A549 (cell line): ENCODE data around the gene SPTBN4. TPM values are rescaled to one million over a fixed set of nuclear protein-coding genes. Genes with fewer than 3 reads are reported as not detected.
A peak's percentile ranks its signal among the peaks of the same experiment; 100 is the strongest.

Experiments used
- ATOH8 ChIP-seq: fragments of 250-450 bp; sonication (Bioruptor Pico); IDR thresholded peaks from 2 replicates; pipeline ENCODE4 v1.5.0; 2020; ENCODE audit warnings: low read depth, mild to moderate bottlenecking, moderate library complexity
- BCL3 ChIP-seq: fragments of >200 bp; sonication (Bioruptor Twin); formaldehyde crosslinking; IDR thresholded peaks from 3 replicates; pipeline ENCODE4 v1.6.1; 2016
- CEBPB ChIP-seq, 2 experiments: fragments of >200 bp in 1 of 2; sonication (Bioruptor Twin) in 1 of 2; formaldehyde crosslinking in 1 of 2; IDR thresholded peaks; 2 replicates each; pipeline ENCODE4 v1.6.1; 2012 to 2016
- CHD2 ChIP-seq: fragments of 150-350 bp; IDR thresholded peaks from 2 replicates; pipeline ENCODE4 v1.6.1; 2014; ENCODE audit warnings: low read length; ENCODE audit not compliant: partially characterized antibody
- CHD4 ChIP-seq: fragments of 200-600 bp; sonication (generic); IDR thresholded peaks from 2 replicates; pipeline ENCODE4 v1.6.1; 2016; ENCODE audit warnings: antibody characterized with exemption, mild to moderate bottlenecking, borderline replicate concordance
- EHMT2 ChIP-seq: fragments of 200-600 bp; sonication (generic); IDR thresholded peaks from 2 replicates; pipeline ENCODE4 v1.6.1; 2016; ENCODE audit warnings: antibody characterized with exemption, low read depth, mild to moderate bottlenecking, moderate library complexity
- GATA3 ChIP-seq: IDR thresholded peaks from 2 replicates; pipeline ENCODE4 v1.6.1; 2012; ENCODE audit warnings: borderline replicate concordance
- HES2 ChIP-seq: fragments of >200 bp; sonication (Bioruptor Twin); formaldehyde crosslinking; IDR thresholded peaks from 2 replicates; pipeline ENCODE4 v1.6.1; 2016
- HEYL ChIP-seq: fragments of 250-450 bp; sonication (Bioruptor Pico); IDR thresholded peaks from 2 replicates; pipeline ENCODE4 v1.8.0; 2021; ENCODE audit warnings: mild to moderate bottlenecking, moderate library complexity
- HOXA7 ChIP-seq: fragments of 250-450 bp; sonication (Bioruptor Pico); IDR thresholded peaks from 2 replicates; pipeline ENCODE4 v1.5.0; 2020; ENCODE audit warnings: mild to moderate bottlenecking, moderate library complexity
- JUNB ChIP-seq: fragments of >200 bp; sonication (Bioruptor Twin); formaldehyde crosslinking; IDR thresholded peaks from 2 replicates; pipeline ENCODE4 v1.6.1; 2016
- KDM1A ChIP-seq: fragments of 200-600 bp; sonication (generic); IDR thresholded peaks from 2 replicates; pipeline ENCODE4 v1.6.1; 2016; ENCODE audit warnings: low read depth, mild to moderate bottlenecking
- MAZ ChIP-seq: fragments of 150-350 bp; IDR thresholded peaks from 2 replicates; pipeline ENCODE4 v1.6.1; 2014; ENCODE audit warnings: antibody characterized with exemption, low read depth, low read length, borderline replicate concordance
- NFE2L2 ChIP-seq: fragments of 150-350 bp; conservative IDR thresholded peaks from 2 replicates; pipeline ENCODE4 v1.6.1; 2014; ENCODE audit warnings: low read length
- PBX3 ChIP-seq: IDR thresholded peaks from 2 replicates; pipeline ENCODE4 v1.6.1; 2012
- POLR2A ChIP-seq: IDR thresholded peaks from 2 replicates; pipeline ENCODE4 v1.6.1; 2012; ENCODE audit warnings: mild to moderate bottlenecking, low read length
- POLR2AphosphoS2 ChIP-seq: conservative IDR thresholded peaks from 2 replicates; pipeline ENCODE4 v1.6.1; 2012; ENCODE audit warnings: low read length, improper control_type of control experiment, inconsistent platforms
- RAD21 ChIP-seq, 2 experiments: fragments of >200 bp in 1 of 2; sonication (Bioruptor Twin) in 1 of 2; formaldehyde crosslinking in 1 of 2; IDR thresholded peaks in 1 of 2; conservative IDR thresholded peaks in 1 of 2; 2 replicates in 1 of 2; 3 replicates in 1 of 2; pipeline ENCODE4 v1.6.1; 2012 to 2018; ENCODE audit warnings: inconsistent platforms in 1 of 2
- REST ChIP-seq: fragments of 200-600 bp; sonication (generic); IDR thresholded peaks from 2 replicates; pipeline ENCODE4 v1.6.1; 2016; ENCODE audit warnings: antibody characterized with exemption, mild to moderate bottlenecking, moderate library complexity
- RFX5 ChIP-seq: fragments of 450-650 bp; IDR thresholded peaks from 2 replicates; pipeline ENCODE4 v1.7.1; 2014; ENCODE audit warnings: antibody characterized with exemption, mild to moderate bottlenecking, moderate library complexity
- RNF2 ChIP-seq: fragments of 200-600 bp; sonication (generic); IDR thresholded peaks from 2 replicates; pipeline ENCODE4 v1.6.1; 2016; ENCODE audit warnings: low read depth, mild to moderate bottlenecking, antibody characterized with exemption, moderate library complexity, borderline replicate concordance
- SMC3 ChIP-seq: fragments of >200 bp; sonication (Bioruptor Twin); formaldehyde crosslinking; IDR thresholded peaks from 3 replicates; pipeline ENCODE4 v1.6.1; 2018; ENCODE audit warnings: inconsistent platforms
- SREBF2 ChIP-seq: fragments of 450-650 bp; IDR thresholded peaks from 2 replicates; pipeline ENCODE4 v1.6.1; 2014; ENCODE audit warnings: mild to moderate bottlenecking, moderate library complexity
- TP53 ChIP-seq: fragments of 250-450 bp; sonication (Bioruptor Pico); IDR thresholded peaks from 2 replicates; pipeline ENCODE4 v1.5.0; 2021; ENCODE audit warnings: mild to moderate bottlenecking, moderate library complexity
- USF2 ChIP-seq: fragments of 450-650 bp; IDR thresholded peaks from 2 replicates; pipeline ENCODE4 v1.6.1; 2014; ENCODE audit warnings: antibody characterized with exemption
- ZC3H11A ChIP-seq: fragments of 450-650 bp; IDR thresholded peaks from 2 replicates; pipeline ENCODE4 v1.6.1; 2014; ENCODE audit warnings: antibody characterized with exemption, mild to moderate bottlenecking
- ZNF302 ChIP-seq: fragments of 250-450 bp; sonication (Bioruptor Pico); IDR thresholded peaks from 2 replicates; pipeline ENCODE4 v1.9.0; 2021; ENCODE audit warnings: inconsistent platforms, mild to moderate bottlenecking, moderate library complexity
- polyA plus RNA-seq, 4 experiments: library from polyadenylated mRNA; depleted of rRNA in 3 of 4; stranded (reverse); fragments of >200 nt; fragmentation: RNase III in 1 of 4; extraction: RNeasy Plus Mini Kit Qiagen cat#74134 plus additional on column Dnase treatment in 1 of 4; gene quantifications; 2 replicates in 3 of 4; 3 replicates in 1 of 4; pipeline ENCODE4 v1.2.3, GENCODE V29; 2011 to 2017
- TF ChIP-seq, protein P1 (sequence below): fragments of 250-450 bp; sonication (Bioruptor Pico); IDR thresholded peaks from 2 replicates; pipeline ENCODE4 v1.5.0; 2021; ENCODE audit warnings: mild to moderate bottlenecking, moderate library complexity, borderline replicate concordance
- TF ChIP-seq, protein P2 (sequence below): IDR thresholded peaks from 2 replicates; pipeline ENCODE4 v1.6.1; 2012; ENCODE audit warnings: low read depth, borderline replicate concordance

SPTBN4 gene
- polyA plus RNA-seq, 2 of the 4 experiments (the other 2 are of a cell fraction), result 1.4 to 2.2 TPM

GRCh38 chr19:40420766-40421765, 45.7 kb upstream of the SPTBN4 start (continued):
- TF ChIP-seq, protein P1, sequence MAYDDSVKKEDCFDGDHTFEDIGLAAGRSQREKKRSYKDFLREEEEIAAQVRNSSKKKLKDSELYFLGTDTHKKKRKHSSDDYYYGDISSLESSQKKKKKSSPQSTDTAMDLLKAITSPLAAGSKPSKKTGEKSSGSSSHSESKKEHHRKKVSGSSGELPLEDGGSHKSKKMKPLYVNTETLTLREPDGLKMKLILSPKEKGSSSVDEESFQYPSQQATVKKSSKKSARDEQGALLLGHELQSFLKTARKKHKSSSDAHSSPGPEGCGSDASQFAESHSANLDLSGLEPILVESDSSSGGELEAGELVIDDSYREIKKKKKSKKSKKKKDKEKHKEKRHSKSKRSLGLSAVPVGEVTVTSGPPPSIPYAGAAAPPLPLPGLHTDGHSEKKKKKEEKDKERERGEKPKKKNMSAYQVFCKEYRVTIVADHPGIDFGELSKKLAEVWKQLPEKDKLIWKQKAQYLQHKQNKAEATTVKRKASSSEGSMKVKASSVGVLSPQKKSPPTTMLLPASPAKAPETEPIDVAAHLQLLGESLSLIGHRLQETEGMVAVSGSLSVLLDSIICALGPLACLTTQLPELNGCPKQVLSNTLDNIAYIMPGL (CRISPR knock-in tag), result peak; percentile 98
- TF ChIP-seq HEYL (CRISPR knock-in tag), result no peak
- peak; percentile 59 for TF ChIP-seq USF2
- TF ChIP-seq GATA3, result peak; percentile 55; the same call in 1 of the 2 replicates
- TF ChIP-seq RFX5, result peak; percentile 42; the same call in 1 of the 2 replicates
- TF ChIP-seq RNF2, result no peak
- TF ChIP-seq CHD2, result peak; percentile 37
- TF ChIP-seq BCL3, result peak; percentile 76; the same call in 2 of the 3 replicates
- peak; percentile 67 to 85 for TF ChIP-seq RAD21 (conservative IDR thresholded peaks at IDR 0.05 in 1 of 2, IDR thresholded peaks at IDR 0.05 in 1 of 2)
- peak; percentile 81 for TF ChIP-seq TP53 (CRISPR knock-in tag)
- peak; percentile 95; the same call in 1 of the 2 replicates for TF ChIP-seq HOXA7 (CRISPR knock-in tag)
- peak; percentile 66 for TF ChIP-seq POLR2A
- no peak for TF ChIP-seq CHD4
- no peak for TF ChIP-seq ZNF302
- no peak for TF ChIP-seq JUNB
- TF ChIP-seq REST, result peak; percentile 21; the same call in 1 of the 2 replicates
- TF ChIP-seq EHMT2, result no peak
- TF ChIP-seq MAZ, result peak; percentile 98
- peak; percentile 98 for TF ChIP-seq SMC3
- TF ChIP-seq HES2, result no peak
- no peak for TF ChIP-seq SREBF2
- TF ChIP-seq PBX3, result peak; percentile 72; the same call in 1 of the 2 replicates
- peak; percentile 97 for TF ChIP-seq POLR2AphosphoS2
- TF ChIP-seq ATOH8 (CRISPR knock-in tag), result peak; percentile 87
- no peak; the same call in 1 of the 2 replicates for TF ChIP-seq NFE2L2
- no peak for TF ChIP-seq KDM1A
- TF ChIP-seq CEBPB (IDR thresholded peaks at IDR 0.05), result peak in 1 of 2 experiments; percentile 20; a peak in 1 of 4 replicates
- TF ChIP-seq ZC3H11A, result no peak
- TF ChIP-seq, protein P2, sequence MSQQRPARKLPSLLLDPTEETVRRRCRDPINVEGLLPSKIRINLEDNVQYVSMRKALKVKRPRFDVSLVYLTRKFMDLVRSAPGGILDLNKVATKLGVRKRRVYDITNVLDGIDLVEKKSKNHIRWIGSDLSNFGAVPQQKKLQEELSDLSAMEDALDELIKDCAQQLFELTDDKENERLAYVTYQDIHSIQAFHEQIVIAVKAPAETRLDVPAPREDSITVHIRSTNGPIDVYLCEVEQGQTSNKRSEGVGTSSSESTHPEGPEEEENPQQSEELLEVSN, result peak; percentile 72; the same call in 1 of the 2 replicates
